Non-pigmented ciliary epithelial cell (primary cell): ENCODE data around the gene NCAPH2.
A peak's percentile ranks its signal among the peaks of the same experiment; 100 is the strongest.

Experiments used
- DNase-seq: peaks from one replicate; pipeline ENCODE4 v3.0.0-alpha.2; 2010; ENCODE audit warnings: low read depth

The NCAPH2 gene

DNA sequence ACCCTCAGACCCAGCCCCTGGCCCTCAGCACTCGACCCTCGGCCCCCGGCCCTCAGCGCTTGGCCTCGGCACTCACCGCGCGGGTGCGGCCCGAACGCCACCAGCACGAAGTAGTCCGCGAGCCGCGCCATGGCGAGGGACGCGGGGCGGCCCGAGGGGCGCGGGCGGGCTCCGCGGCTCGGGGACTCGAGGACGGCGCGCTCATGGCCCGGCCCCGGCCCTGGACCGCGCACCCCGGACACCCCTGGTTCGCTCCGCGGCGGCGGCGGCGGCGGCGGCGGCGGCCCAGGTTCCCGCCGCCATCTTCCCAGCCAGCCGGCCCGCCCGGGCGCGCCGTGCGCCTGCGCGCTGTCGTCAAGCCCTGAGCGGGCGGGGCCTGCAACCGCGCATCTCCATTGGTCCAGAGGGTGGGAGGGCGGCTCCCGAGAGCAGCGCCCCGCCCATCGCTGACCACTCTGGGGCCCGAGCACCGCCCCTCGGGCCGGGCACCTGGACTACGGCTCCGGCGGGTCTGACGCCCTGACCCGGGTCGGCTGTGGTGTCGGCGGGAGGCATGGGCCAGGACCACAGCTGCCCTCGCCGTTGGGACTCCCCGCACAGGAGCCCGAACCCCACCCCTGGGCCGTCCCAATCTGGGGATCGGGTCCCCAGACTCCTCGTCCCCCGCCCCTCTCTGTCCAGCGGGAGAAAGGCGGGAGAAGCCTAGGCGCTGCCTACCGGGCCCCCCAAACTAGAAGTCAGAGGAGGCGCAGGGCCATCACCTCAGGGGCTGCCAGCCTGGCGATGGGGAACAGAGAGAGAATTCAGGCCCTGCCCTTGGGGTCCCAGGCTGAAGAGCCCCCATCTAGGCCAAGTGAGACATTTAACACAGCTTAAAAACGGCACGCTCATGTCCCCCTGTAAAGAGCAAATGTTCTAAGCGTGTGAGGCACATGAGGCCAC is 33.0 kb upstream of the NCAPH2 start, which contains the start of gene SBF1:
Gene SBF1 (minus strand): TSS at position 326 of the 942 bp plus-strand sequence. CDS start 195 bp downstream, at position 131.
- DNase-seq = peak; percentile 40

DNA sequence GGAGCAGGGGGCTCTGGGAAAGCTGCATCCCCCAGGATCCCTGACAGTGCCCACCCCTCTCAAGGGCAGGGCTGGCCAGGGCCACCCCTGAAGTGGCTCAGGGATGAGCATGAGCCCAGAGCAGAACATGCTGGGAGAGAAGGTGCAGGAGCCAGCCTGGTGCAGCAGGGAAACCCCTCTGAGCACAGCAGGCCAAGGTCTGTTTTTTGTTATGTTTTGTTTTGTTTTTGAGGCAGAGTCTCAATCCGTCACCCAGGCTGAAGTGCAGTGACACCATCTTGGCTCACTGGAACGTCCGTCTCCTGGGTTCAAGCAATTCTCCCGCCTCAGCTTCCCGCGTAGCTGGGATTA is 32.4 kb upstream of the NCAPH2 start:
- DNase-seq = no peak

DNA sequence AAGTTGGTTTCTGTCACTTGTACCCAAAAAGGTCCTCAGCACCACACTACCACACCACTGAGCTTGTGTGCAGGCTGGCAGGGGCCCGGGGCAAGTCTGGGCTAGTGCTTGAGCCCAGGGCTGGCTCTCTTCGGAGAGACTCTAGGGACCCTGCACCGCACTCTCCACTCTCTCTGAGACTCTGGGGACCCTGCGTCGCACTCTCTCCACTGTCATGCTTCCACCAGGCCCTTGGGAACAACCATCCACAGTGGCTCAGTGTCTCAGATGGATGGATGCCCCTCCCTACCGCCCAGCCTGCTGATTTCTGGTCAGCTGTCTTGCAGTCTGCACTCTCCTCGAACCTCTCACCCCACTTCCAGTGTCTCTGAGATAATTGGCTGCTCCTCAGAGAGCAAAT is 31.2 kb upstream of the NCAPH2 start:
- no peak for DNase-seq

DNA sequence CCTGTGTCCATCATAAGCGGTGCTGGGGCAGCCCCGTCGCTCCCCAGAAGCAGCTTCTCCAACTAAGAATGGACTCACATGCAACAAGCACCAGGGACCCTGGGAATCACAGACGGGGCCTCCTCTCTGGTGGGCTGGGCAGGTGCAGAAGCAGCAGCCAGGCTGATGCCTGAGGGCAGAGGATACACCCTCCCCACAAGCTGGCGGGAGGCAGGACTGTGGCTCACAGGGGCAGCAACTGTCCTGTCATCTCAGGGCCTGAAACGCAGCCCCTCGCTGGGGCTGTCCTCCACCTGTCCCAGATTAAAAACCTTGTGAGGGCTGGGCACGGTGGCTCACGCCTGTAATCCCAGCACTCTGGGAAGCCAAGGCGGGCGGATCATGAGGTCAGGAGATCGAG is 30.1 kb upstream of the NCAPH2 start:
- no peak for DNase-seq

DNA sequence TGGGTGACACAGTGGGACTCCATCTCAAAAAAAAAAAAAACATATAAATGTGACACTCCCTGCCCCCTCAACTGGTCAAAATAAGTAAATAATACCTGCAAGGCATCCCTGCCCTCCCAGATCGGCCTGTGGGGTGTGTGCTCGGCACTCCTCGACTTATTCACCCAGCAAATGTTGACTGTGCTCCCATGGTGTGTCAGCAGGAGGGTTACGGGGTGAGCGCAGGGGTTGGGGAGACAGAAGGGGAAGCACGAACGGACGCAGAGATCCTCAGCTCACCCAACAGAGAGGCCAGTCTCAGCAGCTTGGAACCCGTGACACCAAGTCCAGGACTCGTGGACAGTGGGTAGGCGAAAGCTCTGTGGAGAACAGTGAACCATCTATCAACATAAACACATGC is 28.3 kb upstream of the NCAPH2 start:
- no peak for DNase-seq

DNA sequence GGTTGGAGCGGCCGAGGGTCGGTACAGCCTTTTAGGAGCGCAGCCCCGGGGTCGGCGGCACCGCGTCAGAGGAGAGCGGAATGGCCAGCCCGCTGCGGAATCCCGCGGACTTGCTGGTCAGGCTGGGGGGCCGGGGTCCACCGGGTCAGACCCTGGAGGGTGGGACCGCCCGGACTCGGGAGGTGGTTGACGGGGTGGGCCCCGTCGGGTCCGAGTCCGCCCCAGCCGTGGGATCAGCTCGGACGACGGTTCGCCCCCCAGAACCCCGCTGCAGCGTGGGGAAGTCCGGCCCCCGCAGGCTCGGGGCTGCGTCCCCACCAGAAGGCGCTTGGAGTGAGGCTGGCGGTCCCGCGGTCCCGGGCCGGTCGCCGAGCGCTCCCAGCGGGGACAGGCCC is 27.0 kb upstream of the NCAPH2 start:
- DNase-seq = no peak

DNA sequence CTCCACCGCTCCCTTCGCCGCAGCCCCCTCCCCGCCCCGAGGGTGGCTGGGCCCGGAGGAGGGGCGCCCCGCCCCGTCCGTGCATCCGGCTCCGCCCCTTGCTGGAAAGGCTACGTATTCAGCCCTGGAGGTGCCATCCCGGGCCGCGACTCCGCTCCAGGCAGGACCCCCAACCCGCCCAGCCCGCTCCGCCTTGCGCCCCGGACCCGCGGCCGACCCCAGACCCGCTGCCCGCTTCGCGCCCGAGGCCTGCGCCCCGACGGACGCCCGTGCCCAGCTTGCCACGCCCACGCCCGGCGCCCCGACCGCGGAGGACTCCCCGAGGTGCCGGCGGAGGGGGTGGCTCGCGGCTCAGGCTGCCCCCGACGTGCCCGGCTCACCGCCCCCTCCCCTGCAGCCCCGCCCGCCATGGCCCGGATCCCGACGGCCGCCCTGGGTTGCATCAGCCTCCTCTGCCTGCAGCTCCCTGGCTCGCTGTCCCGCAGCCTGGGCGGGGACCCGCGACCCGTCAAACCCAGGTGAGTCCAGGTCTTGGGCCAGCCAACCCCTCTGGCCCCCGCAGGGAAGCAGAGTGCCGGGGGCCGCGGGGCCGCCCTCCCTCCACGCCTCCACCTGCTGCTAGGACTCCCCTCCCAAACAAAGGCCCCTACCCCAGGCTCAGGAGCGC is 26.5 kb upstream of the NCAPH2 start, which contains the start of gene ADM2:
Gene ADM2 (plus strand): TSS at position 104 of the 667 bp plus-strand sequence. CDS start 305 bp downstream, at position 409.
- DNase-seq = no peak

DNA sequence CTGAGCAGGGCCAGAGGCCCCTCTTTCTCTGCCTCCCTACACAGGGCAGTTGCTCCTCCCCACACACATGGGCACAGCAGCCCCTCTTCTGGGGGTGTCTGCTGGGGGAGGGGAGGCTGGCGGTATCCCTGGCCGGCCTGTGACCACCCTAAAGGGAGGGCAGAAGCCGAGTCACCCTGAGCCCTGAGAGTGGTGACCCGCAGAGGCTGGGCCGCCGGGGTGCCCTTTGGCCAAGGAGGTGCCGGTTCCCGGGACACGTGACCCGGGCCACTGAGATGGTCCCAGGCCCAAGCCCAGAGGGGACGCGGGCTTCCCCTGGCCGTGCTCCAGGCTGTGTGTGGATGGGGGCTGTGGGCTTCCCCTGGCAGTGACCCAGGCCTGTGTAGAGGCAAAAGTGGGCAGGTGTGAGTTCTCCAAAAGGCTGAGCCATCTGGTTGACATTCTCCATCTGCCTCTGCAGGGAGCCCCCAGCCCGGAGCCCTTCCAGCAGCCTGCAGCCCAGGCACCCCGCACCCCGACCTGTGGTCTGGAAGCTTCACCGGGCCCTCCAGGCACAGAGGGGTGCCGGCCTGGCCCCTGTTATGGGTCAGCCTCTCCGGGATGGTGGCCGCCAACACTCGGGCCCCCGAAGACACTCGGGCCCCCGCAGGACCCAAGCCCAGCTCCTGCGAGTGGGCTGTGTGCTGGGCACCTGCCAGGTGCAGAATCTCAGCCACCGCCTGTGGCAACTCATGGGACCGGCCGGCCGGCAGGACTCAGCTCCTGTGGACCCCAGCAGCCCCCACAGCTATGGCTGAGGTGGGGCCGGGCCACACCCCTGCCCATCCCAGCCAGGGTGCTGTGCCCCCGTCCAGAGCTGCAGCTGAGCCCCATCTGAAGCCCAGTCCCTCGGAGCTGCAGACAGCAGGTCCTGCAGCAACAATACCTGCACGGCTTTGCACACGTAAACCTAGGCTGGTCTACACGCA is 25.6 kb upstream of the NCAPH2 start:
- no peak for DNase-seq

DNA sequence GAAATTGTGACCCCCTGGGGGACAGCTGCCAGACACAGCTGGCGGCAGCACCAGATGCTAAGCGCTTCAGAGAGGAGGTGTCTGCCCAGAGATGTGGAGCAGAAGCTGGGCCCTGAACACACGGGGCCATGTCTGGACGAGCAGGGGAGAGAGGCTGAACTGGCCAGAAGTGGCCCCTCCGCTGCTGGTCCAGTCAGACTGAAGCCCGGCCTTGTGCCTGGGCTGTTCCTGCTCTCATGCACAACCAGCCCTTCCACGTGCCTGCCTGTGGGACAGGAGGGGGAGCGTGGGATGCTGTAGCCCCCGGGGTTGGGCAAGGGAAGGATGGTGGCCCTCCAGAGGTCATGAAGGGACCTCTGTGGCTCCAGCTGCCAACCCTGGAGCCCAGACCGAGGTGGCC is 24.9 kb upstream of the NCAPH2 start:
- no peak for DNase-seq

DNA sequence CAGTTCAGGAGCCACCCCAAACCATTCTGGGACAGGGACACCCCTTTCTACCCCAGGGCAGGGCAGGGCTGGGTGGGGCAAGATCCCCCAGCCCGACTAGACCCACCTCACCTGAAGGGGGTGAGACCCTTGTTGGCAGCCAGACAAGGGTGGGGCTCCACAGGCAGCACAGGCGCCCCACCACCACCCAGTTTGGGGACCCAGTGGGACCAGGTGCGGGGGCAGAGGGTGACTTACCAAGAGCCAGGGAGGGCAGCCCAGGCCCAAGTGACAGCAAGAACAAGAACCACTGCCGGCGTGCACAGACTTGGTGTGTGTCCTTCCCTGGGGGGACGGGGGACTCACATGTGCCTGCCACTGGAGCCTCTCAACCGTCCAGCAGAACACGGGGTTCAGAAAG is 24.5 kb upstream of the NCAPH2 start:
- DNase-seq = no peak

DNA sequence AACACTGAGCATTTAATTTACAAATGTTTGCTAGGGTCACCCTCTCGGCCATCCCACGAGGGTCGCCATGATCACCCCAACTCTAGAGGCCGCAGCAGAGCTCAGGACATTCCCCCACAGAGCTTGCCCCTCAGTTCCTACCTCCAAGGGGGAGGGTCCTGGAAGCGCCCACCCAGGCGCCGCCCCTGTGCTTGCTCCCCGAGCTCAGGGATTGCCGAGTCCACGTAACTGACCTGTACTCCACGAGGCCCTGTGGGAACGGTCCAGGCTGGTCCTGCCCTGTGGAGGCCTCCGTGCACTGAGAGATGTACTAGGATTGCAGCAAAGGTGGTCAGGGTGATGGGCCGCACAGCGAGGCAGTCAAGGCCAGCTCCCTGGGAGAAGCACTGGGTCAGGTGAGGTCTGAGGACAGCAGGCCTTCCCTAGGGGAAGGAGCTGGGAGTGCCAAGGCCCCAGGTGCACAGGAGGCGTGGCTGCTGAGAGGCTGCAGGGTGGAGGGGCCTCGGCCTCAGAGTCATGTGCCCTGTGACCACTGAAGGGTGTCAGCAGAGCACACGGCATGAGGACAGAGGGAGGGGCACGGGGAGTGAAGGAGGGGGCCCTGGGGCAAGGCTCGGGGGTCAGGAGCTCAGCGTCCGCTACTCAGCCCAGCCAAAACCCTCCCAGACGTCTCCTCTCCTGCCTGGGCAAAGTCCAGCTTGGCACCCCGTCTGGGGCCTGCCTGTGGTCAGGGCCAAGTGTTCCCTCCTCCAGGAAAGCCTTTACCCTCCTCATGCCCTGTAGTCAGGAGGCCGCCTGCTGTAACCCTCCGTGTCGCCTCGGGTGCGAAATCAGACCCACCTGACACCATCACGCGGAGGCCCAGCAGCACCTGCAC is 23.8 kb upstream of the NCAPH2 start:
- DNase-seq = no peak

DNA sequence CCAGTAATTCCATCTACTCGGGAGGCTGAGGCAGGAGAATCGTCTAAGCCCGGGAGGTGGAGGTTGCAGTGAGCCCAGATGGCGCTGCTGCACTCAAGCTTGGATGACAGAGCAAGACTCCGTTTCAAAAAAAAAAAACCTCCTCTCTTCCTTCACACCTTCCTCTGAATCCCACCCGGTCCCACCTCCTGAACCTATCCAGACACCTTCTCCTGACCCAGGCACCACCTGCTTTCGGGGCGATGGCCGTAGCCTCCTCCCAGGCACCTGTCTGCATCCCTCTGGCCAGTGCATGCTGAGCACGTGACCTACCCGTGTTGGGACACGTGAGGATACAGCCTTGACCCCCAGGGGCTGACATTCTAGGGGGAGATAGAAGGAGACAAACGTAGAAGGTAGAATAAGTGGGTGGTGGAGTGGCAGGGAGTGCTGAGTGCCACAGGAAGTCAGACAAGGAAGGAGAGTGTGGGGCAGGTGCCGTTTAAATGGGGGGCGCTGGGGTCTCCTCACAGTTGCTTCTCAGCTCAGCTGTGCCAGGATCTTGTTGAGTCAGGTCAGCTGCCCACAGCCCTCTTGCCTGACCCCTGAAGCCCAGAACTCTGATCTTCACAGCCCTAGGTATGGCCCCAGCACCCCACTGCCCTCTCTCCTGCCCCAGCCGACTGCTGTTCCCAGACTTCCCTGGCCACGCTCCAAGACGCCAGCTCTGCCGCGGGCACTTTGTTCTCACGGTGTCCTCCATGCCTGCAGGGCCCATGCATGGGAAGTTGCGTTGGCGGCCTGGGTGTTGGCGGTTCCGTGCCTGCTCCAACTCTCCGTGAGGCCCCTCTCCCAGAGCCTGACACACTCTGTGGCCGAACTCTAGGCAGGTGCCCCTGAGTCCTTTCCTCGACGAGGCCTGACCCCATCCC is 22.5 kb upstream of the NCAPH2 start:
- DNase-seq = no peak

DNA sequence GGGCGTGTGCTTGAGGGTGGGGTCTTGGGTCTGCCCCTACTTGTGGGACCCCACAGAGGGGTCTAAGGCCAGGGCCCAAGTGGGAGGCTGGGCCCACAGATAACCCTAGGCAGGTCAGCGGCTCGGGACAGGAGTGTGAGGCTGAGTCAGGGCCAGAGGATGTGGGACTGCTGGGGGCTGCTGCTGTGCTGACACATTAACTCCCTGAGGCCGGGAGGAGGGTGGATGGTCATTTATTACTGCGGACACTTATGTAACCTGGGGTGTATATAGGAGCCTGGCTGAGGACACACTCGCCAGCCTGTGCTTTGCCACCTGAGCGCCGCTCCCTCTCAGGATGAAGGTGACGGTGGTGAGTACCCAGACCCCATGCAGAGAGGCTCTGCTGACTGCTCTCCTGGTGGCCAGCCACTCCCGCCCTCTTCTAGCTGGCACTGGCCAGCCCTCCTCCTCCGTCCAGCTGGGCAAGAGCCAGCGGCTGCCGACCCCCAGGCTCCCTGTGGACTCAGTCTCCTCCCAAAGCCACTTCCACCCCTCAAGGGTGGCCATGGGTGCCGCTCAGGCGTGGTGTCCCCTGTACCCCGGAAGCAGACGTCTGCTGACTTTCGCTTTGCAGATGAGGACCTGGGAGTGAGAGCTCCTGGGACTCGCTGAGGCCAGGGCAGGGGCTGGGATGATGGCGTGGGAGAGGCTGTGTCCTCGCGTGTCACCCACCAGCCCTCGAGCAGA is 21.3 kb upstream of the NCAPH2 start, which contains the start of gene MIOX:
Gene MIOX (plus strand): TSS at position 299 of the 729 bp plus-strand sequence. CDS start 39 bp downstream, at position 338.
- no peak for DNase-seq

DNA sequence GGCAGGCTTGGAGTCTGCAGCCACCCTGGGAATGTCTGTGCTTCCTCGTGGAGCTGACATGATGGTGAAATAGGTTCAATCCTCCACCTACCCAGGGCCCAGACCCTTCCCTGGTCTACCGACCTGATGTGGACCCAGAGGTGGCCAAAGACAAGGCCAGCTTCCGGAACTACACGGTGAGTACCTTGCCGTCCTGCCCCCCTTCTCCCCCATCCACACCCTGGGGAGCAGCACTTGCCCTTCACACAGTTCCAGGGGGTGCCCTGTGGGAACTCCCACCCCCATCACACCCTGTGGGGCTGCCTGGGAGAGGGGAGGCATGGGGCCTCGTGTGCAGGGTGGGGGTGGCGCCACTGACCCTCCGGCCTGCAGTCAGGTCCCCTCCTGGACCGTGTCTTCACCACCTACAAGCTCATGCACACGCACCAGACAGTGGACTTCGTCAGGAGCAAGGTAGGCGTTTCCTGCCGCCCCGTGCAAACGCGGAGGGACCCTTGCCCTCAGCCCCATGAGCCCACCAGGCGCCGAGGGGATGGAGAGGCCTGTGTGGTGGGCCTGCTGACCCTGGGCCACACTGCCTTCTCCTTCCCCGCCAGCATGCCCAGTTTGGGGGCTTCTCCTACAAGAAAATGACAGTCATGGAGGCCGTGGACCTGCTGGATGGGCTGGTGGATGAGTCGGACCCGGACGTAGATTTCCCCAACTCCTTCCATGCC is 20.6 kb upstream of the NCAPH2 start:
- DNase-seq = no peak

DNA sequence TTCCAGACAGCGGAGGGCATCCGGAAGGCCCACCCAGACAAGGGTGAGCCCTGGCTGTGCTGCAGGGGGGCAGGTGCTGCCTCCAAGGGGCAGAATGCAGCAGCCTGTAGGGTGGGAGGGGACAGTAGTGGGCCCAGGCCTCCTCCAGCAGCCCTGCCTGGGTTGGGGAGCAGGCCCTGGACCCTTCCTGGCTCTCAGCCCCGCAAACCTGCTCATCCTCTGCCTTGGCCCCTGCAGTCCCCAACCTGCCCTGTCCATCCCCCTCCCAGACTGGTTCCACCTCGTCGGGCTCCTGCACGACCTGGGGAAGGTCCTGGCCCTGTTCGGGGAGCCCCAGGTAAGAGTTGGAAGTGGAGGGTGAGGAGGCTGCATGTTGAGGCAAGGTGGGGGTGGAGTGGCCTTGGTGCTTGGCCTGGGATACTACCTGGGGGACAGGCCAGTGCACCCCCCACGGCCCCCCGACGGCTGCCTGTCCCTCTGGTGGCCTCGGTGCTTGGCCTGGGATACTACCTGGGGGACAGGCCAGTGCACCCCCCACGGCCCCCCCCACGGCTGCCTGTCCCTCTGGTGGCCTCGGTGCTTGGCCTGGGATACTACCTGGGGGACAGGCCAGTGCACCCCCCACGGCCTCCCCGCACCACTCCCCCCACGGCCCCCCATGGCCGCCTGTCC is 19.9 kb upstream of the NCAPH2 start:
- no peak for DNase-seq

DNA sequence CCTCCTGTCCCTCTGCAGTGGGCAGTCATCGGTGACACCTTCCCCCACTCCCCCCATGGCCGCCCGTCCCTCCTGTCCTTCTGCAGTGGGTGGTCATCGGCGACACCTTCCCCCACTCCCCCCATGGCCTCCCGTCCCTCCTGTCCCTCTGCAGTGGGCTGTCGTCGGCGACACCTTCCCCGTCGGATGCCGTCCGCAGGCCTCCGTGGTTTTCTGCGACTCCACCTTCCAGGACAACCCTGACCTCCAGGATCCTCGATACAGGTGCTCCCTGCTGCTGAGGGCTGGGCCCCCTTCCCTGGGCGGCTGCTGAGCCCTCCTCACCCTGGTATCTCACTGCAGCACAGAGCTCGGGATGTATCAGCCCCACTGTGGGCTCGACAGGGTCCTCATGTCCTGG is 19.1 kb upstream of the NCAPH2 start:
- DNase-seq = no peak

DNA sequence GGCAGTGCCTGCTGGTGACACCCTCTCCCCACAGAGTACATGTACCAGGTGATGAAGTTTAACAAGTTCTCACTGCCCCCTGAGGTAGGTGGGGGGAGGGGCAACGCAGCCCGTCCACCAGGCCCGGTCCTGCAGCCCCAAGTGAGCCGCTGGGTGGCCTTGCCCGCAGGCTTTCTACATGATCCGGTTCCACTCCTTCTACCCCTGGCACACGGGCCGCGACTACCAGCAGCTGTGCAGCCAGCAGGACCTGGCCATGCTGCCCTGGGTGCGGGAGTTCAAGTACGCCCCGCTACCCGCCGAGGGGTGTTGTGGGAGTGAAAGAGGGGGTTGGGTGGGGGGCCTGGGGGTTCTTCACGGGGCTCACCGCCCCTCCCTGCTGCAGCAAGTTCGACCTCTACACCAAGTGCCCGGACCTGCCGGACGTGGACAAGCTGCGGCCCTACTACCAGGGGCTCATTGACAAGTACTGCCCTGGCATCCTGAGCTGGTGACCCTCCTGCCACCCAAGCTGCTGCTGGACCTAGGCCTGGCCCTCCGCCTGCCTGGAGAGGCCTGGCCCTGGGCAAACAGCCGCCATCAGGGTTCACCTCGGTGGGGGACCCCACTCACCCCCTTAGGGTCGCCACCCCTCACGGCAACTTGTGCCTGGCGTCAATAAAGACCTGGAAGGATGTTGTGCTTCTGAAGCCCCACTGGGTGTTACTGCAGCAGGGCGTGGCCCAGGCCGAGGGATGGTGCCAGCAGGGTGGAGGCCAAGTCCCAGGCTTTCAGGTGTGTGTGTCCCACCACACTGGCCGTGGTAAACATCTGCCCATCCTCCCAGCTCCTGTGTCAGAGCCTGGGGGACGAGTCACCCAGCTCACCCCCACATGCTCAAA is 18.4 kb upstream of the NCAPH2 start:
- no peak for DNase-seq
